ENCODE results near the gene RAPGEF5.
A peak's percentile ranks its signal among the peaks of the same experiment; 100 is the strongest.

The RAPGEF5 gene

GRCh38 chr7:22184549-22185199 lies 172.3 kb downstream of the RAPGEF5 start:
- DNase-seq, result no peak

GRCh38 chr7:22183522-22184280 lies 173.3 kb downstream of the RAPGEF5 start:
- DNase-seq, result no peak

GRCh38 chr7:22182149-22182548 lies 174.8 kb downstream of the RAPGEF5 start:
- DNase-seq, result no peak

GRCh38 chr7:22181663-22182062 lies 175.3 kb downstream of the RAPGEF5 start:
- no peak for DNase-seq

GRCh38 chr7:22179442-22179879 lies 177.5 kb downstream of the RAPGEF5 start:
- DNase-seq, result peak in 1 of 2 donors; percentile 11

- no peak for DNase-seq
These were observed 178.2 kb downstream of the RAPGEF5 start for GRCh38 chr7:22178735-22179134.

GRCh38 chr7:22176791-22177412 lies 180.1 kb downstream of the RAPGEF5 start:
- no peak for DNase-seq

- DNase-seq, result no peak
These were observed 182.4 kb downstream of the RAPGEF5 start for GRCh38 chr7:22174574-22174953.

- DNase-seq, result peak; percentile 9 to 31
These were observed 183.0 kb downstream of the RAPGEF5 start for GRCh38 chr7:22173685-22174573.

GRCh38 chr7:22168129-22168634 lies 188.8 kb downstream of the RAPGEF5 start:
- no peak for DNase-seq

GRCh38 chr7:22167482-22167881 lies 189.5 kb downstream of the RAPGEF5 start:
- no peak for DNase-seq

GRCh38 chr7:22166928-22167327 lies 190.0 kb downstream of the RAPGEF5 start:
- no peak for DNase-seq

- DNase-seq, result no peak
These were observed 197.6 kb downstream of the RAPGEF5 start for GRCh38 chr7:22159341-22159740.

GRCh38 chr7:22157552-22157951 lies 199.4 kb downstream of the RAPGEF5 start:
- DNase-seq, result no peak

- no peak for DNase-seq
These were observed 200.7 kb downstream of the RAPGEF5 start for GRCh38 chr7:22156205-22156604.

- no peak for DNase-seq
These were observed 202.8 kb downstream of the RAPGEF5 start for GRCh38 chr7:22154143-22154529.

- DNase-seq, result no peak
These were observed 203.4 kb downstream of the RAPGEF5 start for GRCh38 chr7:22153432-22154142.

GRCh38 chr7:22152690-22153089 lies 204.3 kb downstream of the RAPGEF5 start:
- DNase-seq, result no peak

- DNase-seq, result no peak
These were observed 205.1 kb downstream of the RAPGEF5 start for GRCh38 chr7:22151901-22152300.

- DNase-seq, result no peak
These were observed 206.7 kb downstream of the RAPGEF5 start for GRCh38 chr7:22150221-22150620.

- DNase-seq, result no peak
These were observed 209.1 kb downstream of the RAPGEF5 start for GRCh38 chr7:22147868-22148267.

- DNase-seq, result no peak
These were observed 209.9 kb downstream of the RAPGEF5 start for GRCh38 chr7:22146961-22147512.

Measured in CD4-positive, alpha-beta T cell treated with Interleukin-4 for 1 hour (primary cell).